ENCODE results near the gene TPP1. TPM values are rescaled to one million over a fixed set of nuclear protein-coding genes. Genes with fewer than 3 reads are reported as not detected.

The TPP1 gene
- total and polyA plus RNA-seq, 9 of the 15 experiments (the other 6 are each of a cell fraction or from before 2014, with no cell fraction given) = 7.5 to 75.8 (median 15.7) TPM

GRCh38 chr11:6612213-6613041 is 6.8 kb downstream of the TPP1 start, which contains the start of gene TAF10 (continued):
- TF ChIP-seq ZNF785 (CRISPR knock-in tag; IDR thresholded peaks at IDR 0.05) (no peak), PTBP1 (IDR thresholded peaks at IDR 0.05; ENCODE audit: low read depth, low read length) (no peak), CHCHD3 (CRISPR knock-in tag; IDR thresholded peaks at IDR 0.05) (0 out of 2 replicates have a peak, but pooled peaks have one; percentile 21), POLR2AphosphoS5 (IDR thresholded peaks at IDR 0.05; ENCODE audit: control insufficient read depth, insufficient read depth, low read depth, low read length) (peak; percentile 90), MYBL2 (IDR thresholded peaks at IDR 0.05; ENCODE audit: low read depth) (no peak), MYBL2 (CRISPR knock-in tag; IDR thresholded peaks at IDR 0.05; ENCODE audit: borderline replicate concordance) (no peak), DLX4 (CRISPR knock-in tag; IDR thresholded peaks at IDR 0.05) (no peak), ZNF134 (CRISPR knock-in tag; conservative IDR thresholded peaks at IDR 0.05) (no peak), SETDB1 (IDR thresholded peaks at IDR 0.05; ENCODE audit: low read length) (no peak), BRD4 (IDR thresholded peaks at IDR 0.05) (peak; percentile 33; the same call in 1 of the 2 replicates), NFATC3 (IDR thresholded peaks at IDR 0.05) (peak; percentile 86), SMAD3 (CRISPR knock-in tag; conservative IDR thresholded peaks at IDR 0.05) (0 out of 2 replicates have a peak, but pooled peaks have one; percentile 63), SAP30 (IDR thresholded peaks at IDR 0.05; ENCODE audit: borderline replicate concordance, insufficient read depth, low read depth, low read length, poor library complexity, severe bottlenecking) (no peak), ZFP1 (CRISPR knock-in tag; IDR thresholded peaks at IDR 0.05) (peak; percentile 47; the same call in 1 of the 2 replicates), ZKSCAN1 (IDR thresholded peaks at IDR 0.05; ENCODE audit: low read depth, low read length) (peak; percentile 61; the same call in 1 of the 2 replicates), CLOCK (CRISPR knock-in tag; IDR thresholded peaks at IDR 0.05; ENCODE audit: borderline replicate concordance) (no peak), HES1 (IDR thresholded peaks at IDR 0.05; ENCODE audit: low read depth) (no peak), BDP1 (IDR thresholded peaks at IDR 0.05; ENCODE audit: insufficient read depth, insufficient read length) (no peak), FIP1L1 (IDR thresholded peaks at IDR 0.05; ENCODE audit: low read depth, low read length, poor library complexity, severe bottlenecking) (peak; percentile 80), E2F6 (IDR thresholded peaks at IDR 0.05; ENCODE audit: borderline replicate concordance in 1 of 2, extremely low read depth in 1 of 2, insufficient read depth in 1 of 2, insufficient read length in 1 of 2, low read depth in 1 of 2, low read length in 1 of 2, poor library complexity in 1 of 2, severe bottlenecking in 1 of 2) (peak; percentile 66 to 68), POLR2AphosphoS2 (IDR thresholded peaks at IDR 0.05; ENCODE audit: low read length) (no peak), ARHGAP35 (IDR thresholded peaks at IDR 0.05; ENCODE audit: partially characterized antibody) (no peak), RNF2 (IDR thresholded peaks at IDR 0.05) (peak; percentile 76; the same call in 1 of the 2 replicates), TFAM (CRISPR knock-in tag; conservative IDR thresholded peaks at IDR 0.05) (no peak)

Data from K562 (cell line).